Left ventricle myocardium inferior (tissue), 1 donor: ENCODE data around the gene C3orf62. TPM values are rescaled to one million over a fixed set of nuclear protein-coding genes. Genes with fewer than 3 reads are reported as not detected.

Source experiments
- DNase-seq: peaks from one replicate; pipeline ENCODE4 v3.0.0-alpha.2; 2020
- H3K27ac ChIP-seq: fragments of 200-600 bp; replicated peaks from 2 replicates; pipeline ENCODE4 v1.8.0; 2021
- H3K27me3 ChIP-seq: fragments of 200-600 bp; 2 replicates; pipeline ENCODE4 v1.8.0; 2021; ENCODE audit warnings: low read depth
- H3K36me3 ChIP-seq: fragments of 200-600 bp; 2 replicates; pipeline ENCODE4 v1.8.0; 2021
- H3K4me1 ChIP-seq: fragments of 200-600 bp; 2 replicates; pipeline ENCODE4 v1.8.0; 2021
- H3K4me3 ChIP-seq: fragments of 200-600 bp; 2 replicates; pipeline ENCODE4 v1.8.0; 2021; ENCODE audit warnings: mild to moderate bottlenecking, moderate library complexity
- H3K9me3 ChIP-seq: fragments of 200-600 bp; replicated peaks from 2 replicates; pipeline ENCODE4 v1.8.0; 2021
- CTCF ChIP-seq: fragments of 200-600 bp; IDR thresholded peaks from 2 replicates; pipeline ENCODE4 v1.8.0; 2021; ENCODE audit warnings: antibody characterized with exemption, mild to moderate bottlenecking, borderline replicate concordance
- intact Hi-C: fragments of 100-400 bp; cut with micrococcal nuclease; formaldehyde crosslinking; loops from one replicate; pipeline ENCODE4 v1.11.0; 2022
- long read RNA-seq: library from polyadenylated mRNA; unstranded; transcript quantifications from one replicate; pipeline ENCODE4 v2.0.0, GENCODE V29; 2021
- total RNA-seq: library from RNA; stranded (reverse); fragmentation: NEBNext Ultra II Directional; extraction: Animal tissue kit (Norgen Biotek cat#: 25700); gene quantifications from one replicate; pipeline ENCODE4 v1.2.1, GENCODE V29; 2021
- donor health status: DM: no; HTN: yes; CAD: no; lungs with severe emphysema.

Gene C3orf62
- 2.8 TPM for total RNA-seq
- long read RNA-seq, full-length matches to known transcripts, result 1 of 2 reads
- long read RNA-seq, partial matches to known transcripts, result 0 of 2 reads
- long read RNA-seq, other reads (novel, unspliced or antisense), result 1 of 2 reads

GRCh38 chr3:49276475-49277382 lies at the start of gene C3orf62:
Gene C3orf62, minus strand, starts transcription at chr3:49277232. Its CDS starts 360 bp downstream, at chr3:49276872.
- no peak for TF ChIP-seq CTCF
- Histone ChIP-seq H3K4me1 (peaks cover 44% of the 10 kb centered on the region), H3K9me3 (no peaks in the 10 kb centered on the region), H3K27me3 (no peaks in the 10 kb centered on the region), H3K36me3 (peaks cover 21% of the 10 kb centered on the region), H3K4me3 (peak within 1 kb of the TSS; percentile 70), H3K27ac (peak within 1 kb of the TSS; percentile 99)
- DNase-seq, result peak; percentile 95
- intact Hi-C loops, result loop anchor here (10.0 kb wide), 1 partner anchor 102 kb away; the partner anchor contains the start of gene KLHDC8B

GRCh38 chr3:49324768-49325167 lies 47.7 kb upstream of the C3orf62 start:
- Histone ChIP-seq H3K36me3 (peaks cover 99% of the 10 kb centered on the region), H3K4me1 (no peaks in the 10 kb centered on the region), H3K27me3 (no peaks in the 10 kb centered on the region), H3K4me3 (no peak overlapping the region), H3K27ac (no peak overlapping the region), H3K9me3 (no peaks in the 10 kb centered on the region)
- DNase-seq, result no peak
- intact Hi-C loops, result no loop called here
- TF ChIP-seq CTCF, result no peak

- TF ChIP-seq CTCF, result no peak
- H3K27ac ChIP-seq, result no peak overlapping the region
Observed at GRCh38 chr3:49316696-49317457, 39.8 kb upstream of the C3orf62 start.

GRCh38 chr3:49313896-49314688 lies 37.1 kb upstream of the C3orf62 start:
- Histone ChIP-seq H3K4me3 (no peak overlapping the region), H3K4me1 (peaks cover 8% of the 10 kb centered on the region), H3K36me3 (peaks cover 79% of the 10 kb centered on the region), H3K27ac (peak overlapping the region; percentile 43), H3K9me3 (no peaks in the 10 kb centered on the region), H3K27me3 (no peaks in the 10 kb centered on the region)
- DNase-seq, result no peak
- intact Hi-C loops, result no loop called here
- TF ChIP-seq CTCF, result no peak

More at GRCh38 chr3:49316696-49317457, 39.8 kb upstream of the C3orf62 start:
- H3K27me3 ChIP-seq, result no peaks in the 10 kb centered on the region
- peaks cover 8% of the 10 kb centered on the region for H3K4me1 ChIP-seq
- H3K4me3 ChIP-seq, result no peak overlapping the region
- no peaks in the 10 kb centered on the region for H3K9me3 ChIP-seq
- intact Hi-C loops, result no loop called here
- DNase-seq, result peak; percentile 21
- H3K36me3 ChIP-seq, result peaks cover 79% of the 10 kb centered on the region

GRCh38 chr3:49311283-49311682 lies 34.3 kb upstream of the C3orf62 start:
- no peak for TF ChIP-seq CTCF
- DNase-seq, result no peak
- Histone ChIP-seq H3K36me3 (peaks cover 78% of the 10 kb centered on the region), H3K4me1 (peaks cover 8% of the 10 kb centered on the region), H3K27me3 (no peaks in the 10 kb centered on the region), H3K27ac (no peak overlapping the region), H3K9me3 (no peaks in the 10 kb centered on the region), H3K4me3 (no peak overlapping the region)
- intact Hi-C loops, result no loop called here
